SK-MEL-5 (cell line): ENCODE results near the gene DUSP9. TPM values are rescaled to one million over a fixed set of nuclear protein-coding genes. Genes with fewer than 3 reads are reported as not detected.

Experiments used
- DNase-seq: peaks from one replicate; pipeline ENCODE4 v3.0.0-alpha.2; 2016; ENCODE audit warnings: low read depth, low spot score
- in situ Hi-C: cut with HindIII; loops from 2 replicates; pipeline ENCODE4 v1.10.0; 2016; ENCODE audit warnings: low sequenced_read_pairs, high pct_unique_total_duplicates, low pct_unique_long_range_greater_than_20kb
- total RNA-seq: library from RNA; depleted of rRNA; stranded (reverse); fragments of >200 nt; shearing (Covaris generic); gene quantifications from 2 replicates; pipeline ENCODE4 v1.2.3, GENCODE V29; 2014

DUSP9 gene
- total RNA-seq, 1 experiment from 2014 or later, result 6.8 TPM

GRCh38 chrX:153612413-153612812, 34.6 kb upstream of the DUSP9 start:
- in situ Hi-C loops, result no loop called here
- DNase-seq, result no peak

- DNase-seq, result no peak
- in situ Hi-C loops, result no loop called here
These were observed 32.2 kb upstream of the DUSP9 start for GRCh38 chrX:153614818-153615217.

GRCh38 chrX:153620576-153620975, 26.4 kb upstream of the DUSP9 start:
- in situ Hi-C loops, result no loop called here
- no peak for DNase-seq

- no peak for DNase-seq
- in situ Hi-C loops, result no loop called here
These were observed 24.9 kb upstream of the DUSP9 start for GRCh38 chrX:153621949-153622598.

- no peak for DNase-seq
- in situ Hi-C loops, result no loop called here
These were observed 24.2 kb upstream of the DUSP9 start for GRCh38 chrX:153622661-153623309.

- in situ Hi-C loops, result no loop called here
- DNase-seq, result no peak
These were observed 23.5 kb upstream of the DUSP9 start for GRCh38 chrX:153623310-153624029.

GRCh38 chrX:153624196-153625091, 22.6 kb upstream of the DUSP9 start:
- in situ Hi-C loops, result no loop called here
- no peak for DNase-seq

- DNase-seq, result no peak
- in situ Hi-C loops, result no loop called here
These were observed 21.6 kb upstream of the DUSP9 start for GRCh38 chrX:153625271-153626024.

- in situ Hi-C loops, result no loop called here
These were observed 20.9 kb upstream of the DUSP9 start for GRCh38 chrX:153626025-153626633.

GRCh38 chrX:153626863-153627674, 19.9 kb upstream of the DUSP9 start:
- no peak for DNase-seq
- in situ Hi-C loops, result no loop called here

More at GRCh38 chrX:153626025-153626633, 20.9 kb upstream of the DUSP9 start:
- no peak for DNase-seq

- in situ Hi-C loops, result no loop called here
- DNase-seq, result no peak
These were observed 19.3 kb upstream of the DUSP9 start for GRCh38 chrX:153627675-153628111.

- in situ Hi-C loops, result no loop called here
- DNase-seq, result no peak
These were observed 18.9 kb upstream of the DUSP9 start for GRCh38 chrX:153628129-153628528.

GRCh38 chrX:153628665-153629064, 18.3 kb upstream of the DUSP9 start:
- in situ Hi-C loops, result no loop called here
- no peak for DNase-seq

GRCh38 chrX:153631346-153631745, 15.7 kb upstream of the DUSP9 start:
- DNase-seq, result no peak
- in situ Hi-C loops, result no loop called here

GRCh38 chrX:153631907-153632594, 15.0 kb upstream of the DUSP9 start:
- no peak for DNase-seq
- in situ Hi-C loops, result no loop called here

GRCh38 chrX:153632595-153632946, 14.4 kb upstream of the DUSP9 start:
- no peak for DNase-seq
- in situ Hi-C loops, result no loop called here
